ENCODE data around the gene IGF1. TPM values are rescaled to one million over a fixed set of nuclear protein-coding genes. Genes with fewer than 3 reads are reported as not detected.

The IGF1 gene
- total and polyA plus RNA-seq, 10 of the 15 experiments (the other 5 are each of a cell fraction or from before 2014, with no cell fraction given) = 2.4 to 9.2 (median 3.5) TPM

- Histone ChIP-seq H3K36me3 (ENCODE audit: control insufficient read depth in 2 of 2, insufficient read depth in 2 of 2, low read length in 1 of 2) (no peaks in the 10 kb centered on the region), H3K4me1 (ENCODE audit: control insufficient read depth, insufficient read depth, low read length) (peaks cover 19% of the 10 kb centered on the region), H3K27me3 (replicated peaks in 1 of 2; ENCODE audit: control insufficient read depth in 2 of 2, insufficient read depth in 2 of 2, low read length in 1 of 2) (no peaks in the 10 kb centered on the region), H2AFZ (ENCODE audit: control insufficient read depth, low read depth, low read length) (no peak overlapping the region), H3K4me2 (ENCODE audit: control insufficient read depth, insufficient read depth) (no peak overlapping the region), H3K27ac (ENCODE audit: control insufficient read depth, insufficient read depth) (no peak overlapping the region), H3K79me2 (ENCODE audit: control insufficient read depth, insufficient read depth, low read length) (no peaks in the 10 kb centered on the region), H3K9me3 (replicated peaks; ENCODE audit: control insufficient read depth, insufficient read depth, low read length) (no peaks in the 10 kb centered on the region; the same call in 2 of the 3 replicates), H4K20me1 (ENCODE audit: control insufficient read depth, insufficient read depth) (no peaks in the 10 kb centered on the region), H3K9ac (ENCODE audit: control insufficient read depth, insufficient read depth, low read length) (no peak overlapping the region), H3K4me3 (no peak overlapping the region)
- no peak for ATAC-seq
- 98% methylated on average over 2 of the region's 2 CpGs for WGBS (ENCODE audit: insufficient coverage, insufficient replicate concordance, low lambda C conversion rate, missing lambda C conversion rate)
- no peak for FAIRE-seq
- ChIA-PET CTCF (interaction anchor here (1.0 to 3.7 kb wide), 3 partner anchors 10 to 572 kb away, joined by 3 to 24 read pairs (median 4); no protein-coding TSS in a partner anchor), RAD21 (ENCODE audit: unreplicated experiment) (interaction anchor here (0.9 to 4.5 kb wide), 3 partner anchors 10 to 28 kb away, joined by 4 to 28 read pairs (median 13); no protein-coding TSS in a partner anchor), POLR2A (interaction anchor here (3.0 kb wide), 1 partner anchor 8 kb away, joined by 18 read pairs; no protein-coding TSS in a partner anchor), SMC1A (ENCODE audit: uncharacterized antibody, unreplicated experiment) (interaction anchor here (2.4 to 5.5 kb wide), 3 partner anchors 9 to 29 kb away, joined by 8 to 43 read pairs (median 21); partner anchors contain the start of gene IGF1)
- intact Hi-C loops (cut with micrococcal nuclease; ENCODE audit: unreplicated experiment) (no loop called here), in situ Hi-C loops (cut with MboI) (no loop called here)
- no peak for DNase-seq (ENCODE audit: low read depth, low spot score)
- TF ChIP-seq IRF4 (IDR thresholded peaks at IDR 0.05; ENCODE audit: low read depth, low read length) (no peak), PBX3 (IDR thresholded peaks at IDR 0.05; ENCODE audit: insufficient replicate concordance, low read depth, low read length) (no peak), RB1 (IDR thresholded peaks at IDR 0.05; ENCODE audit: borderline replicate concordance) (no peak), NR2C2 (IDR thresholded peaks at IDR 0.05; ENCODE audit: borderline replicate concordance, control insufficient read depth, insufficient read length, low read depth) (no peak), PKNOX1 (IDR thresholded peaks at IDR 0.05) (no peak), ETV6 (conservative IDR thresholded peaks at IDR 0.05 in 1 of 2, IDR thresholded peaks at IDR 0.05 in 1 of 2; ENCODE audit: borderline replicate concordance in 1 of 2, low read depth in 1 of 2) (no peak), USF1 (IDR thresholded peaks at IDR 0.05; ENCODE audit: borderline replicate concordance, extremely low read length, insufficient read depth, low read depth, low read length) (no peak), FOXK2 (IDR thresholded peaks at IDR 0.05) (no peak), STAT3 (IDR thresholded peaks at IDR 0.05; ENCODE audit: low read depth, low read length) (no peak), MLLT1 (IDR thresholded peaks at IDR 0.05) (no peak), NFXL1 (IDR thresholded peaks at IDR 0.05; ENCODE audit: borderline replicate concordance) (no peak), SMARCA5 (IDR thresholded peaks at IDR 0.05) (no peak)
- TF ChIP-seq, protein P1, sequence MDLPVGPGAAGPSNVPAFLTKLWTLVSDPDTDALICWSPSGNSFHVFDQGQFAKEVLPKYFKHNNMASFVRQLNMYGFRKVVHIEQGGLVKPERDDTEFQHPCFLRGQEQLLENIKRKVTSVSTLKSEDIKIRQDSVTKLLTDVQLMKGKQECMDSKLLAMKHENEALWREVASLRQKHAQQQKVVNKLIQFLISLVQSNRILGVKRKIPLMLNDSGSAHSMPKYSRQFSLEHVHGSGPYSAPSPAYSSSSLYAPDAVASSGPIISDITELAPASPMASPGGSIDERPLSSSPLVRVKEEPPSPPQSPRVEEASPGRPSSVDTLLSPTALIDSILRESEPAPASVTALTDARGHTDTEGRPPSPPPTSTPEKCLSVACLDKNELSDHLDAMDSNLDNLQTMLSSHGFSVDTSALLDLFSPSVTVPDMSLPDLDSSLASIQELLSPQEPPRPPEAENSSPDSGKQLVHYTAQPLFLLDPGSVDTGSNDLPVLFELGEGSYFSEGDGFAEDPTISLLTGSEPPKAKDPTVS (IDR thresholded peaks at IDR 0.05; ENCODE audit: low read depth, low read length) = no peak
- TF ChIP-seq, protein P2, sequence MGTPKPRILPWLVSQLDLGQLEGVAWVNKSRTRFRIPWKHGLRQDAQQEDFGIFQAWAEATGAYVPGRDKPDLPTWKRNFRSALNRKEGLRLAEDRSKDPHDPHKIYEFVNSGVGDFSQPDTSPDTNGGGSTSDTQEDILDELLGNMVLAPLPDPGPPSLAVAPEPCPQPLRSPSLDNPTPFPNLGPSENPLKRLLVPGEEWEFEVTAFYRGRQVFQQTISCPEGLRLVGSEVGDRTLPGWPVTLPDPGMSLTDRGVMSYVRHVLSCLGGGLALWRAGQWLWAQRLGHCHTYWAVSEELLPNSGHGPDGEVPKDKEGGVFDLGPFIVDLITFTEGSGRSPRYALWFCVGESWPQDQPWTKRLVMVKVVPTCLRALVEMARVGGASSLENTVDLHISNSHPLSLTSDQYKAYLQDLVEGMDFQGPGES (IDR thresholded peaks at IDR 0.05) = no peak
- TF ChIP-seq, protein P3, sequence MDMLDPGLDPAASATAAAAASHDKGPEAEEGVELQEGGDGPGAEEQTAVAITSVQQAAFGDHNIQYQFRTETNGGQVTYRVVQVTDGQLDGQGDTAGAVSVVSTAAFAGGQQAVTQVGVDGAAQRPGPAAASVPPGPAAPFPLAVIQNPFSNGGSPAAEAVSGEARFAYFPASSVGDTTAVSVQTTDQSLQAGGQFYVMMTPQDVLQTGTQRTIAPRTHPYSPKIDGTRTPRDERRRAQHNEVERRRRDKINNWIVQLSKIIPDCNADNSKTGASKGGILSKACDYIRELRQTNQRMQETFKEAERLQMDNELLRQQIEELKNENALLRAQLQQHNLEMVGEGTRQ (IDR thresholded peaks at IDR 0.05; ENCODE audit: borderline replicate concordance, low read depth, low read length) = no peak
- BruUV-seq (replicated peaks) = no TSS peak
These were observed 31.2 kb upstream of the IGF1 start for GRCh38 chr12:102511575-102511974.
